WI38 (cell line): ENCODE data around the gene SAPCD2.

ENCODE experiments used
- H3K4me3 ChIP-seq: 2 replicates; pipeline ENCODE4 v1.5.1; 2011; ENCODE audit warnings: low read depth, mild to moderate bottlenecking, control low read depth, low read length
- CTCF ChIP-seq: IDR thresholded peaks from 2 replicates; pipeline ENCODE4 v1.5.1; 2012; ENCODE audit warnings: low read depth, mild to moderate bottlenecking, control low read depth, low read length

SAPCD2 gene

GRCh38 chr9:137103206-137103999 is 33.0 kb upstream of the SAPCD2 start:
- no peak for TF ChIP-seq CTCF
- H3K4me3 ChIP-seq: no peak overlapping the region

DNA sequence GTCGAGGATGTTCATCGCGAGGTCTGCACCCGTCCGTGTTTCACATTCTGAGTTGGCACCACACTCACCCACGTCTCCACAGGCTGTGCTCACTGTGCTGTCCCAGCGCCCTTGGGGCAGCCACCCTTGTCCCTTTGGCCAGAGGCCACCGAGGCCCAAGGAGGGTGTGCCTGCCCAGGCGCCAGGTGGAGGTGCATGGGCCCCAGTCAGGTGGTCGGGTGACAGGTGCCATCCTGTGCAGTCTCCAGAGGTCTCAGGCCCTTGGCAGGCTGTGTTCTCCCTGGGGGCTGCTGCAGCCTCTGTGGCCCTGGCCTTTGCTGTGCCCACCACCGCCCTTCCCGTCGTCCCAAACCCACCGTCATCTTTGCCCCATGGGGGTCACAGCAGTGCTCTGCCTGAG is 28.9 kb upstream of the SAPCD2 start:
- TF ChIP-seq CTCF: no peak

DNA sequence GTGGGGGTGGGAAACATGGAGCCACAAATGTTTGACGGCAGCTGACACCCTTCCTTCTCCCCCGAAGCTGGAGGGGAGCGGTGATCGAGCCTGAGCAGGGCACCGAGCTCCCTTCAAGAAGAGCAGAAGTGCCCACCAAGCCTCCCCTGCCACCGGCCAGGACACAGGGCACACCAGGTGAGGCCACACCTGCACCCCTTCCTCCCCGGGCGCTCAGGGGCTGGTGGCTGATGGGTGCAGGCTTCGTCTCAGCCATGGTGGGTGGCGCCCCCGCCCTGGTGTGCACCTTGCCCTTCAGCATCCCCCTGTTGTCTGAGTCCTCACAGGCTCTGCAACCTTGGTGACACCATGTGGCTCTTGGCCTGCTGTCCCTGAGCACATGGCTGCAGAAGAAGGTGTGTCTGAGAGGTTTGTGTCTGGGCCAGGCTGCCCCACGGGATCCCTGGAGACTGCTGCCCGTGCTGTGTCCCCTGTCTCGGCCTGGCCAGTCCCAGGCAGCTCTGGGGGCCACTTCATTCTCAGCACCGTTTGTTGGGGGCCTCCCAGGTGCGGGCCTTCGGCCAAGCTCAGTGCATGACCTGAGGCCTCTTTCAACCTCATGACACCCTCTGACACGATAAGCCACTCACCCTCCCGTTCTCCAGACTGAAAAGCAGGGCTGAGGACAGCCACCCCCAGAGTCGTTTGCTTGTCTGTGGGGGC is 27.6 kb upstream of the SAPCD2 start:
- no peak overlapping the region for H3K4me3 ChIP-seq
- TF ChIP-seq CTCF: no peak

More for the DNA sequence above, 28.9 kb upstream of the SAPCD2 start:
- no peak overlapping the region for H3K4me3 ChIP-seq

DNA sequence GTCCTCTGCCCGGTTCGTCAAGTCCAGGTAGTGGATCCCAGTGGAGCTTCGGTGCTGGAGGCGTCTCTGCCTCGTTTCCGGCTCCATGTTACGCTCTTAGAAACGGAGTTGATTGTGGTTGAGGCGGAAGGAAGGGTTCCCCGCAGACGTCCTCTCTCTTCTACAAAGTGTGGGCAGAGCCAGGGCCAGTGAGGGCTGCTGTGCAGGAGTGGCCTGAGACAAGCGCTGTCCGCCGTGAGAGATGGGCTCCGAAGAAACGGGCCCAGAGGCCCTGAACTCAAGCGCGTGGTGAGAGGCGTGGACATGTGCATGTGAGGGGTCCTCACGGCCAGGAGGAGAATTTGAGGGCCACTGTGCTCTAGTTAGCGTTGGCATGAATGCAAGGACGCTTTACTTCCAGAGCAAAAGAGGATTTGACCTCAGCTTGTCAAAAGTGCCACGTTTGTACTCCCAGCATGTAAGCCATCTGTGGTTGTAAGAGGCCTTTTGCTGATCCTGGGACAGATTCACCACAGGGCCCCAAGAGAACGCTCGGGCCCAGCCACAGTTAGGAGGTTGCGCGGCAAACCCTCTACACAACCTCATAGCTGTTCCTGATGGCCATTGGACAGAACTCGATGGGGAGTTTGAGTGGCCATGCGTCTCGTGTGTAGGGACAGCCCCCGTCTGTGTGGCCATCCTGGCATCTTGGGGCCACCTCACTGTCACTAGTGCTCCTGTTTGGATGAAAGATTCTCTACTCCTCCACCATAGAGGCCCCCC is 26.6 kb upstream of the SAPCD2 start:
- no peak for TF ChIP-seq CTCF
- H3K4me3 ChIP-seq: no peak overlapping the region

DNA sequence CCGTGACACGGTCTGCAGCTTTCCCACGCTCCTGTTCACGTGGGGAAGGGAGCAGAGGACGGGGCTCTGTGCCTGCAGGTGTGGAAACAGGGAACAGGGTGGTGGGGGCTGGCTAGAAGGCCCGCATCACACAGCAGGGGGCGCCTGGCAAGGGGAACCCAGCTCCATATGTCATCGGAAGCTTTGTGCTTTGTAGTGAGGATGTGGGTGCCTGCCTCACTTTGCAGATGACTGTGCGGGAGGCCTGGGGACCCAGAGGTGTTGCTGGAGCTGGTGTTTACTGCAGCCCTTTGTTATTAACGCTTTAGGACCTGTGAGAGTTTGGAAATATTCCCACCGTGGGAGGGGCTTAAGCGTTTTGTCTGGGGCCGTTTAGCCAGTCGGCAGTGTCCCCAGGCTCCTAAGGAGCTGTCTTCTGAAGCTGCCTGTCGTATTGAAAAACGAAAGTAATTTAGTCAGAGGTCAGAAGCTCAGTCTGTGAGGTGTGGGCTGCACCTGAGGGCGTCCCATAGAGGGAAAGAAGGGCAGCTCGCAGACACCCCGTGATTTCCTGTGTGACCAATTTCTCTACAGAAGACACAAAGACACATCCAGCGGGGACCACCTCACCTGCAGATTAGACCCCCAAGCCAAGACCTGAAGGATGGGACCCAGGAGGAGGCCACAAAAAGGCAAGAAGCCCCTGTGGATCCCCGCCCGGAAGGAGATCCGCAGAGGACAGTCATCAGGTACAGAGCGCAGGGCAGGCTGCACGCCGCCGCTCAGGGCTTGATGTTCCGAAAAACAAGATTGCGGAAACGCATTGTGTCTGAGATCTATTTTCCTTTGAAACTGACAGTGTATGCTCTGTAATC is 25.5 kb upstream of the SAPCD2 start:
- no peak for TF ChIP-seq CTCF
- no peak overlapping the region for H3K4me3 ChIP-seq

DNA sequence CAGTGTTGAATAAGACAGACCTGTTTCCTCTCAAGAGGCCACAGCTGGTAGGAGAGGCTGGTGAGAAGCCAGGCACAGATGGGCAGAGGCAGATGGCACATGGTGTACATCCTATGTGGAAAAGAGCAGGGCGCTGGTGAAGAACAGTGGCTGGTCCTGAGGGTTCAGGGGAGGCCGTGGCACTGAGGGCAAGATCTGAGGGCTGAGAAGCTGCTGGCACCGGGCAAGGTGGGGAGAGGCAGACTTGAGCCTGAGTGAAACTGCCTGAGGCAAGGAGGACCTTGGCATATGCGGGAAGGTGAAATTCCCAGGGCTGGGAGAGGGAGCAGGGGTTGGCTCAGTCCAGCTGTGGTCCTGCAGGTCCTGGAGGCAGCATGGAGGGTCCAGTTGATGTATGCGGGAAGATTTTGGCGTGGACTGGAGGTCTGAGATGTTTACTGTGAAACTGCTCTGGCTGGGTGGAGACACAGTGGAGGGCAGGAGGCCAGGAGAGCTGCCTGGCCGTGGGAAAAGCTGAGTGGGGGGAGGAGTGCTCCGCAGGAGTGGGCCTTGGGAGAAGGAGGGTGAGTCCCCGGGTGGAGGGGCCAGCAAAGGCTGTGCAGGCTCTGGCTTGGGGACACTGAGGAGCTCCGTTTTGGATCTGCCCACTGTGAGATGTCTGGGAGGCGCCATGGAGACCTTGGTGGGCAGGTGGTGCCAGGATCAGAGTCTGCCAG is 19.0 kb upstream of the SAPCD2 start:
- TF ChIP-seq CTCF: no peak
- H3K4me3 ChIP-seq: no peak overlapping the region
